Suprapubic skin (tissue), 3 donors: ENCODE measurements around the gene EMP3.

ENCODE experiments used
- CTCF ChIP-seq, 2 donors: fragments of 200-600 bp in 1 of 2; fragments of 450-650 bp in 1 of 2; sonication (generic) in 1 of 2; IDR thresholded peaks; one replicate each; pipeline ENCODE4 v1.5.1; 2016 to 2019; ENCODE audit warnings: antibody characterized with exemption in 2 of 2, mild to moderate bottlenecking in 1 of 2, moderate library complexity in 1 of 2
- EP300 ChIP-seq: sonication (generic); formaldehyde crosslinking; IDR thresholded peaks from one replicate; pipeline ENCODE4 v1.6.1; 2017; ENCODE audit warnings: antibody characterized with exemption
- POLR2A ChIP-seq, 2 donors: fragments of 450-650 bp; IDR thresholded peaks; one replicate each; pipeline ENCODE4 v1.6.1; 2017; ENCODE audit warnings: antibody characterized with exemption in 2 of 2, mild to moderate bottlenecking in 2 of 2, moderate library complexity in 2 of 2

GRCh38 chr19:48290401-48290770 is 35.0 kb upstream of the EMP3 start:
- TF ChIP-seq CTCF (IDR thresholded peaks at IDR 0.05) (no peak), POLR2A (IDR thresholded peaks at IDR 0.05) (no peak), EP300 (no peak)
